Nephron (organoid): Measurements from ENCODE around the gene ROBO1.

ENCODE experiments used
- H3K27ac Mint-ChIP-seq, 3 experiments: 2 replicates each; pipeline ENCODE4 v1.8.0; 2020; ENCODE audit warnings: mixed read lengths in 3 of 3, mild to moderate bottlenecking in 2 of 3, moderate library complexity in 1 of 3
- H3K27me3 Mint-ChIP-seq: 2 replicates; pipeline ENCODE4 v1.8.0; 2021; ENCODE audit warnings: low read depth, mild to moderate bottlenecking, moderate library complexity, mixed read lengths
- H3K36me3 Mint-ChIP-seq: 2 replicates; pipeline ENCODE4 v1.8.0; 2020; ENCODE audit warnings: low read depth, mixed read lengths
- H3K4me1 Mint-ChIP-seq: 2 replicates; pipeline ENCODE4 v1.8.0; 2020; ENCODE audit warnings: mixed read lengths
- H3K4me3 Mint-ChIP-seq, 3 experiments: 2 replicates each; pipeline ENCODE4 v1.8.0; 2020; ENCODE audit warnings: mild to moderate bottlenecking in 3 of 3, mixed read lengths in 3 of 3, moderate library complexity in 2 of 3
- H3K9me3 Mint-ChIP-seq: 2 replicates; pipeline ENCODE4 v1.8.0; 2020; ENCODE audit warnings: mixed read lengths
- CTCF ChIP-seq, 3 experiments: fragments of 200-600 bp; sonication (generic); IDR thresholded peaks; one replicate each; pipeline ENCODE4 v1.5.0; 2021; ENCODE audit warnings: antibody characterized with exemption in 3 of 3; ENCODE audit not compliant: unreplicated experiment in 3 of 3

ROBO1 gene

GRCh38 chr3:79606414-79606813 lies 161.4 kb downstream of the ROBO1 start:
- Mint-ChIP-seq H3K36me3 (no peaks in the 10 kb centered on the region), H3K27ac (no peak overlapping the region), H3K4me1 (peaks cover 4% of the 10 kb centered on the region), H3K27me3 (no peaks in the 10 kb centered on the region), H3K4me3 (no peak overlapping the region), H3K9me3 (peaks cover 5% of the 10 kb centered on the region)
- TF ChIP-seq CTCF (IDR thresholded peaks at IDR 0.05; ENCODE audit: unreplicated experiment in 3 of 3), result no peak

GRCh38 chr3:79604681-79605080 lies 163.1 kb downstream of the ROBO1 start:
- Mint-ChIP-seq H3K27ac (no peak overlapping the region), H3K27me3 (no peaks in the 10 kb centered on the region), H3K4me1 (peaks cover 4% of the 10 kb centered on the region), H3K4me3 (no peak overlapping the region), H3K9me3 (peaks cover 2% of the 10 kb centered on the region), H3K36me3 (no peaks in the 10 kb centered on the region)
- no peak for TF ChIP-seq CTCF (IDR thresholded peaks at IDR 0.05; ENCODE audit: unreplicated experiment in 3 of 3)

- Mint-ChIP-seq H3K36me3 (no peaks in the 10 kb centered on the region), H3K27me3 (peaks cover 4% of the 10 kb centered on the region), H3K9me3 (no peaks in the 10 kb centered on the region), H3K27ac (no peak overlapping the region), H3K4me1 (peaks cover 4% of the 10 kb centered on the region), H3K4me3 (no peak overlapping the region)
- no peak for TF ChIP-seq CTCF (IDR thresholded peaks at IDR 0.05; ENCODE audit: unreplicated experiment in 3 of 3)
Observed at GRCh38 chr3:79602385-79602784, 165.4 kb downstream of the ROBO1 start.

GRCh38 chr3:79598594-79598993 lies 169.2 kb downstream of the ROBO1 start:
- Mint-ChIP-seq H3K27ac (no peak overlapping the region), H3K27me3 (peaks cover 4% of the 10 kb centered on the region), H3K4me1 (peaks cover 4% of the 10 kb centered on the region), H3K4me3 (no peak overlapping the region), H3K9me3 (no peaks in the 10 kb centered on the region), H3K36me3 (no peaks in the 10 kb centered on the region)
- TF ChIP-seq CTCF (IDR thresholded peaks at IDR 0.05; ENCODE audit: unreplicated experiment in 3 of 3), result no peak

GRCh38 chr3:79597709-79598108 lies 170.1 kb downstream of the ROBO1 start:
- H3K27me3 Mint-ChIP-seq, result peaks cover 4% of the 10 kb centered on the region
- no peak overlapping the region for H3K27ac Mint-ChIP-seq
- no peaks in the 10 kb centered on the region for H3K36me3 Mint-ChIP-seq
- no peaks in the 10 kb centered on the region for H3K9me3 Mint-ChIP-seq
- H3K4me1 Mint-ChIP-seq, result no peaks in the 10 kb centered on the region
- no peak overlapping the region for H3K4me3 Mint-ChIP-seq
- no peak for TF ChIP-seq CTCF (IDR thresholded peaks at IDR 0.05; ENCODE audit: unreplicated experiment in 3 of 3)

GRCh38 chr3:79587150-79587549 lies 180.6 kb downstream of the ROBO1 start:
- Mint-ChIP-seq H3K27me3 (no peaks in the 10 kb centered on the region), H3K27ac (no peak overlapping the region), H3K4me3 (no peak overlapping the region), H3K9me3 (no peaks in the 10 kb centered on the region), H3K4me1 (no peaks in the 10 kb centered on the region), H3K36me3 (no peaks in the 10 kb centered on the region)
- no peak for TF ChIP-seq CTCF (IDR thresholded peaks at IDR 0.05; ENCODE audit: unreplicated experiment in 3 of 3)
